HG03520 (cell line): ENCODE results near the gene ZNF700.
"Not testable (repeated sequence)": the region's sequence is repeated elsewhere in the genome, so short reads cannot be mapped to it uniquely, and the experiment has no call there.

Source experiments
- ATAC-seq: cut with Tn5 transposase; IDR thresholded peaks from one replicate; pipeline ENCODE4 v1.9.1; 2021; ENCODE audit warnings: mild to moderate bottlenecking, moderate library complexity; ENCODE audit not compliant: unreplicated experiment

The ZNF700 gene

GRCh38 chr19:11987405-11988281 lies 62.7 kb downstream of the ZNF700 start:
- peak; percentile 70 for ATAC-seq

GRCh38 chr19:11989112-11989456 lies 64.2 kb downstream of the ZNF700 start:
- ATAC-seq: no peak

- ATAC-seq: not testable (repeated sequence)
Measured at GRCh38 chr19:11991921-11992320, 67.0 kb downstream of the ZNF700 start.

- no peak for ATAC-seq
Measured at GRCh38 chr19:11995174-11995573, 70.3 kb downstream of the ZNF700 start.
